Cardiac fibroblast (primary cell): ENCODE results near the gene LNP1.
"Not testable (repeated sequence)": the region's sequence is repeated elsewhere in the genome, so short reads cannot be mapped to it uniquely, and the experiment has no call there.

Experiments used
- DNase-seq, 2 donors: peaks; one replicate each; pipeline versions ENCODE4 v3.0.0 to v3.0.0-alpha.2; 2010; ENCODE audit warnings: low read depth in 2 of 2
- H3K4me3 ChIP-seq, 2 donors: replicated peaks in 1 of 2; 1 replicate in 1 of 2; 2 replicates in 1 of 2; pipeline ENCODE4 v1.5.1; 2011; ENCODE audit warnings: low read depth in 2 of 2, low read length in 2 of 2, mild to moderate bottlenecking in 2 of 2, moderate library complexity in 1 of 2
- CTCF ChIP-seq: IDR thresholded peaks from one replicate; pipeline ENCODE4 v1.5.1; 2011; ENCODE audit warnings: low read depth, mild to moderate bottlenecking, low read length, inconsistent platforms

The LNP1 gene

DNA sequence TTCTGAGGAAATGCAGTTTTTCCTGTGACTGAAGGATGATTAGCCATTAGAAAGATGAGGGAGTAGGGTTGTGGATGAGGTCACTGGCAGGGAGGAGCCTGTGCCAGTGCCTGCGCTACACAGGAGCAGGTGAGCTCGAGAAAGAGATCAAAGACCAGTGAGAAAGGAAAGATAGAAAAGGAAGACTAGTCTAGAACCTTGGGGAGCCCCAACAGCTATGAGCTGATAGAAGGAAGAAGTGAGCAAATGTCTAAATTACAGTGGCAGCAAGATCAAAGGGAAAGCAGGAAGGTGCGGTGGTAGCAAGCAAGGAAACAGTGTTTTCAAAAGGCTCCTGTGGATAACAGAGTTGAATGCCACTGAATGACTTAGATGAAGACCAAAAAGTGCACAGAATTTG, 39.6 kb downstream of the LNP1 start:
- DNase-seq, result no peak
- H3K4me3 ChIP-seq, result no peak overlapping the region

GRCh38 chr3:100443690-100444089, 42.4 kb downstream of the LNP1 start:
- DNase-seq, result no peak
- H3K4me3 ChIP-seq, result no peak overlapping the region
- no peak for TF ChIP-seq CTCF

More for the DNA sequence above, 39.6 kb downstream of the LNP1 start:
- no peak for TF ChIP-seq CTCF

- not testable (repeated sequence) for DNase-seq, H3K4me3 ChIP-seq
Measured at GRCh38 chr3:100447067-100447466, 45.7 kb downstream of the LNP1 start.

GRCh38 chr3:100448079-100448478, 46.7 kb downstream of the LNP1 start:
- no peak for DNase-seq
- H3K4me3 ChIP-seq, result no peak overlapping the region
- TF ChIP-seq CTCF, result no peak

DNA sequence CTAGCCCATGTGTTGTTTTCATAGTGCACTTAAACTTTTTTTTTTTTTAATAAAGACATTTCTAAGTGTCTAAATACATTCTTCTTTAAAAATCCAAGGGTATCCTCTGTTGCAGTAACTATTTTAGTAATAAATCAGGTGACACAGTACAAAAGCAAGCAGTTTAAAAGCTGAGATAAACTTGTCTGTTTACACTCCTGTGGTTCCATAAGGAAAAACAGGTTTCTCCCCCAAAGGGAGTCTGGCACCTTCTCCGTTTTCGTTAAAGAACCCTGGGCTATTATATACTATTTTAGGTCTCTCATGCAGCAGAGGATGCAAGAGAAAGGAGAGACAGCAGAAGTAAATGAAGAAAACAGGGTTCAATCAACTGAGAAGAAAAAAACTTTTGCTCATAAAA, 47.9 kb downstream of the LNP1 start:
- H3K4me3 ChIP-seq, result no peak overlapping the region
- no peak for DNase-seq
- TF ChIP-seq CTCF, result no peak

DNA sequence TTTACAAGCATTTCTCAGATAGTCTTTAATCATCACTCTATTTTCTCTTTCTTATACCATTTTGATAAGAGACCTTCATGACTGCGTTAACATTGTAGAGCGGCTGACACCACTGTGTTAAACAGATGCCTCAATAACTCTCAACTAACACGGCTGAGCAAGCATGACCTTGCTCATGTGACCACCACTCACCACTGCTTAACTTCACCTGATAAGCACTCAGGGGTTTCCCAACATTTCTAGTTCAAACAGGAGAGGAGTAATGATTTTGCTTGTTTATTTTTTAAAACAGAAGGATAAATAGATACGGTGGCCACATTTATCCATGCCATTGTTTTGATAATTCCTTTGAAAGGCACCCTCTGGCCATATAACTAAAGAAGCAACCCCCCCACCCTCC, 53.3 kb downstream of the LNP1 start:
- DNase-seq, result no peak
- no peak overlapping the region for H3K4me3 ChIP-seq
- TF ChIP-seq CTCF, result no peak

DNA sequence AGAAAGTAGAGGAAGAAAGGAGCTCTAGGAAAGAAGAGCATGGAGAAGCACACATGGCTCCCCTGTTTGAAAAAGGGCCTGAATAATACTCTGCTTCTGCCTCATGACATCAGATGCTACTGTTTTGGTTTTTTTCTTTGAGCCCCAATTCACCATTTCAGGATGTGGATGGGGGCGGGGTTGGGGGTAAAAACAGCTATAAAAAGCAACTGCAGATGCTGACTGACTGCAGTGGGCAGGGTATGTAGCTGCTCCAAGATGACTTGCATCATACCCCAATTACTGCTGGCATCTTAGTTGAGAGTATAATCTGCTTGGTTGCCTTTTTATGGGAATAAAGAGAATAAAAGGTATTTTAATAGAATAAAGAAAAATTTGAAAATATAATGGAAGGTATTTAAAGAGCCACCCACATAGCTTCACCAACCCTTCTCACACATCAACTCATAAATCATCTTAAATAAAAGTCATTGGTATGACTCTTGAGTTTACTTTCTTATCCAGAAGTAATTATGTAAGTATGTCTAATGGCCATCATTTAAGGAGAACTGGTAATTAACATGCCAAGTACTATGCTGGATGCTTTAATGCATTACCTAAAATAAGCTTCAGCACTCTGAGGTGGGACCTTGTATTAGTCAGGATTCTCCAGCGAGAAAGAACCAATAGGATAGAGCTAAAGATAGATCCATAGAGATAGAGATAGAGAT, 54.7 kb downstream of the LNP1 start:
- no peak for TF ChIP-seq CTCF
- H3K4me3 ChIP-seq, result no peak overlapping the region
- DNase-seq, result no peak
